GM10248 (cell line): Measurements from ENCODE around the gene EML6.

Source experiments
- CTCF ChIA-PET: fragments of 300-600 bp; sonication (Branson Sonifier 250); formaldehyde crosslinking; extraction: SDS; loops from one replicate; lab custom pipeline; 2021; ENCODE audit warnings: antibody characterized with exemption; lab: Yijun Ruan, JAX
- POLR2A ChIA-PET: fragments of 350-650 bp; sonication (Branson Sonifier 250); formaldehyde crosslinking; extraction: SDS; loops from one replicate; lab custom pipeline; 2020; ENCODE audit warnings: antibody characterized with exemption; lab: Yijun Ruan, JAX
- DNase-seq: peaks from one replicate; pipeline ENCODE4 v3.0.0; 2012; ENCODE audit errors: extremely low spot score
- CTCF ChIP-seq: IDR thresholded peaks from 2 replicates; pipeline ENCODE4 v1.5.1; 2012; ENCODE audit warnings: mild to moderate bottlenecking, low read depth; ENCODE audit errors: extremely low read depth, missing control alignments, control extremely low read depth

EML6 gene

DNA sequence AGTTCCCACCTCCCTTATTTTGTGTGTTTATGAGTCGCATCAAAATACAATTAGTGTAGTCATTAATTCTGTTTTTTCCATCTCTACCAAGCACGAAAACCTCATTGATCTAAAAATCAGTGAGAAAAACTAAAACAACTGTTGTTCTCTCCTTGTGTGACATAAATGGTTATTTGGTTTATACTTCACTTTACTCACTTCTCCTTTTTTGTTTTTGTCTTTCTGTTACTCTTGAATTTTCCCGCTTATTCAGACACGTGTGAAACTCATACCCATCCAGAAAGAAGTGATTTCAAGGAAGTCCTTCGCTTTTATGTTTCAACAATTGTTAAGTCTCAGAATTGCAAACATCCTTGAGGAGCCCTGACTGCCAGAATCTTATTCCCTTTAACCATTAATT is 121.6 kb downstream of the EML6 start:
- no peak for TF ChIP-seq CTCF
- POLR2A ChIA-PET: no interaction called here
- peak; percentile 16 for DNase-seq
- CTCF ChIA-PET: interaction anchor here (0.8 to 1.3 kb wide), 3 partner anchors 13 to 323 kb away, joined by 3 to 4 read pairs (median 3); no protein-coding TSS in a partner anchor

DNA sequence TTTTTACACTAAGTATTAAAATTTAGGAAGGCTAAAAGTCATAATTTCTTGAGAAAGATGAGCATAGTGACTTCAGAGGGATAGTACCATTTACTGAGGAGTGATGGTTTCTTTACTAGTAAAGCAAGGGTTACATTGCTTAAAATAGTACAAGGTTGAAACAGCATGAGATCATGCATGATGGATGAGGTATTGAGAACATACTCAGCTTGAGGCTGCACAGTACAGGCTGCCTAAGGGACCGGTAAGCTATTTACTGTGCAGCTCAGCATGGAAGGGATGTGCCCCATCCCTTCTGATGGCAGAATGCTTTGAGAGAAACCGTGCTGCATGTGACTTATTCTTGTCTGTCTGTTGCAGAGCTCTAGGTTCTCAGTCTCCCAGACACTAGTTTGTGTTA is 122.1 kb downstream of the EML6 start:
- peak; percentile 36 for DNase-seq
- ChIA-PET POLR2A (no interaction called here), CTCF (interaction anchor here (0.8 to 1.6 kb wide), 4 partner anchors 10 to 323 kb away, joined by 3 to 7 read pairs (median 4); no protein-coding TSS in a partner anchor)
- TF ChIP-seq CTCF: no peak

GRCh38 chr2:54850171-54851122 is 127.0 kb downstream of the EML6 start:
- DNase-seq: no peak
- ChIA-PET CTCF (interaction anchor here (1.7 kb wide), 1 partner anchor 12 kb away, joined by 6 read pairs; no protein-coding TSS in a partner anchor), POLR2A (no interaction called here)
- TF ChIP-seq CTCF: no peak

DNA sequence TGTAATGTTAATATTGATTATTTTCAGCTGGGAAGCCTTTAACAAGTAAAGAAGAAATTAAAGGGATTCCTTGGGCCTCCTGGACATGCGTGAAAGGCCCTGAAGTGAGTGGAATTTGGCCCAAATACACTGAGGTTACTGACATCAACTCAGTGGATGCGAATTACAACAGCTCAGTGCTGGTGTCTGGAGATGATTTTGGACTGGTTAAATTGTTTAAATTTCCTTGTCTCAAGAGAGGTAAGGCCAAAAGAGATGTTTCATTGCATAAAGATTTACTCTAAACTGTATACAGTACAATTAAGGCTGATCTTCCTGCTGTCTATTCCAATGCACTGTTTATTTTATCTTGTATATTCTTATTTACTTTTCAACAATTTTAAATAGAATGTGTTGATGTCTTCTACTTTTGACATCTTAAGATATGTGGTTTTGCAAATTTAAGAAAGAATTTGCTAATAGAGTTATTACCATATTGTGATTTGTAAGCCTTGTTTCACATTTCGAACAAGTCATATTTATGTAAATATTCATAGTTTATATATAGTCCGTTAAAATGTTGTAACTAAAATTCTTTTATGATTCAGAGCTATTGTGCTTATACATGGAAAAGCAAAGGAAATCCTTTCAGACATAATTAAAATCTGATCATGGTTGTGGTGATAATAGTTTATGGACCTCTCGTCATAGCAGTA is 130.3 kb downstream of the EML6 start:
- no peak for TF ChIP-seq CTCF
- ChIA-PET CTCF (interaction anchor here (1.9 kb wide), 1 partner anchor 15 kb away, joined by 8 read pairs; no protein-coding TSS in a partner anchor), POLR2A (no interaction called here)
- DNase-seq: no peak

- no peak for TF ChIP-seq CTCF
- ChIA-PET POLR2A (no interaction called here), CTCF (interaction anchor here (3.7 kb wide), 1 partner anchor 17 kb away, joined by 13 read pairs; no protein-coding TSS in a partner anchor)
- no peak for DNase-seq
Measured at GRCh38 chr2:54855434-54855833, 132.0 kb downstream of the EML6 start.

- TF ChIP-seq CTCF: no peak
- no peak for DNase-seq
- CTCF ChIA-PET: interaction anchor here (3.7 kb wide), 1 partner anchor 20 kb away, joined by 13 read pairs; no protein-coding TSS in a partner anchor
- POLR2A ChIA-PET: no interaction called here
Measured at GRCh38 chr2:54858021-54858681, 134.7 kb downstream of the EML6 start.
